NT2/D1 (cell line): ENCODE data around the gene TMEM255B.

ENCODE experiments used
- DNase-seq: peaks from one replicate; pipeline ENCODE4 v3.0.0-alpha.2; 2011; ENCODE audit warnings: low read depth, low spot score
- H3K27me3 ChIP-seq: 2 replicates; pipeline ENCODE4 v1.6.0; 2011; ENCODE audit warnings: mild to moderate bottlenecking; ENCODE audit not compliant: insufficient read length, insufficient read depth
- H3K36me3 ChIP-seq: 2 replicates; pipeline ENCODE4 v1.6.1; 2011; ENCODE audit warnings: mild to moderate bottlenecking, low read length, mixed read lengths; ENCODE audit not compliant: insufficient read depth, insufficient read length
- H3K4me1 ChIP-seq: 2 replicates; pipeline ENCODE4 v1.5.1; 2011; ENCODE audit not compliant: insufficient read depth, insufficient read length
- H3K4me3 ChIP-seq: 2 replicates; pipeline ENCODE4 v1.5.1; 2011; ENCODE audit warnings: low read depth; ENCODE audit not compliant: insufficient read length
- H3K9ac ChIP-seq: 2 replicates; pipeline ENCODE4 v1.6.0; 2011; ENCODE audit warnings: low read depth; ENCODE audit not compliant: insufficient read length
- H3K9me3 ChIP-seq: 2 replicates; pipeline ENCODE4 v1.5.1; 2011; ENCODE audit warnings: mild to moderate bottlenecking, low read length; ENCODE audit not compliant: insufficient read depth
- SUZ12 ChIP-seq: IDR thresholded peaks from 2 replicates; pipeline ENCODE4 v1.6.1; 2011; ENCODE audit not compliant: insufficient read length, insufficient read depth; ENCODE audit errors: extremely low read depth
- YY1 ChIP-seq: IDR thresholded peaks from 2 replicates; pipeline ENCODE4 v1.6.1; 2011; ENCODE audit not compliant: insufficient read length, insufficient read depth
- ZNF274 ChIP-seq: IDR thresholded peaks from 2 replicates; pipeline ENCODE4 v1.6.1; 2011; ENCODE audit warnings: mild to moderate bottlenecking, low read depth, low read length

The TMEM255B gene

DNA sequence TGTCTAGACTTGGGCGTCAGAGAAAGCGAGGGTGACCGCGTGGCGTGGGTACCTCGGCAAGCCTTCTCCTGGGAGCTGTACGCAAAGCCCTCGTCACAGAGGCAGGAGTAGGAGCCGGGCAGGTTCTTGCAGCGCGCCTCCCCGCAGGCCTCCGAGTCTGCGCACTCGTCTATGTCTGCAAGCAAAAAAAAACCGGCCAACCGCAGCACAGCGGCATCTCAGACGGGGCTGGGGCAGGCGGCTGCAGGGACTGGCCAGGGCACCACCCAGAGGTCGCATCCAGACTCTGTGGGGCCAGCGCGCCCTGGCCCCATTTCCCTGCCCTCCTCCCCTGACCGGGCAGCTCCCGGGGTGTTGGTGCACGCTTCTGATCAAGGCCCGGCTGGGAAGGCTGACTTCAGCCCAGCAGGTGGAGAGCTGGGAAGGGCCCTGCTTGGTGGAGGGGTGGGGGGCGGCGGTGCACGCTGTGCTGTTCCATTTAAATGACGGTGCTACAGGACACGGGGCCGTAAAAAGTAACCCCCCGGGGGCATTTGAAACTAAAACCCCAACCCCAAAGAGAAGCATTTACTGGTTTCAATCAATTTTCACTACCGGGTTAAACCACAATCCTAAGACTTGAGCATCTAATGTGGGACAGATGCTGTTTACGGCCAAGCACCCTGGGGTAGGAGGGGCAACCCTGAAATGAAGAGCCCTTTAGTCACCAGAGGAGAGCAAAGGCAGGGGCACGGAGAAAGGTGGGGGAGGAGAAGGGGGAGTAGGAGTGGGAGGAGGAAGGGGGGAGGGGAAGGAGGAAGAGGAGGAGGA lies 76.6 kb downstream of the TMEM255B start:
- DNase-seq = no peak

DNA sequence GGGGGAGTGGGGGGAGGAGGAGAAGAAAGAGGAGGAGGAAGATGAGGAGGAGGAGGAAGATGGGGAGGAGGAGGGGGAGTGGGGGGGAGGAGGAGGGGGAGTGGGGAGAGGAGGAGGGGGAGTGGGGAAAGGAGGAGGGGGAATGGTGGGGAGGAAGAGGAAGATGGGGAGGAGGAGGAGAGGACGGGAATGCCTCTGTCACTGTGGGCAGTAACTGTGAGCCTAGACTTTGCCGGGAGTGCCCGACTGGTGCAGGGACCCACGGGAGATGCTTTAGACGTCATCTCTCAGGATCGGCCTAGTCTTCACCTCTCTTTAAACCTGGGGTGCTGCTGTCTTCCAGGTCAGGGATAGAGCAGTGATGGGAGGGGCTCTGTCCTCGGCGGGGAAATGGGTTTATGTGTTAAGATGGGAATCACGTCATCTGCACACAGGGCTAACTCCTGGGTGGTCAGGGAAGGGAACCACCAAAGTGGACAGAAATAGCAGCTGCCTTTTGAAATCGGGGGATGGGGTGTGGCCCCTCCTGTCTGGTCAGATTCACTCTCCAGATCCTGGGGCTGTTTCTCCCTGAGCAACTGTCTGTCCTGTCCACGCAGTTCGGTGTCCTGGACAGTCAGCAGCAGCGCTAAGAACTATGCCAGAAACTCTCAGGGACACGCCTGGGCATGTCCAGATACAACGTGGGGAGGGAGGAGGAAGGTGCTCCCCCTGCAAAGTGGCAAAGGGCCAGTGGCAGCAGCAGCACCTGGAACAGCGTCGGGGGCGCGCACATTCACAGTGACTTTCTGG lies 77.9 kb downstream of the TMEM255B start:
- no peaks in the 10 kb centered on the region for H3K9me3 ChIP-seq
- no peak overlapping the region for H3K4me3 ChIP-seq
- H3K36me3 ChIP-seq = peaks cover 64% of the 10 kb centered on the region
- DNase-seq = no peak
- TF ChIP-seq ZNF274 (no peak), YY1 (no peak), SUZ12 (no peak)
- peak overlapping the region; percentile 46 for H3K9ac ChIP-seq
- H3K27me3 ChIP-seq = no peaks in the 10 kb centered on the region
- H3K4me1 ChIP-seq = peaks cover 41% of the 10 kb centered on the region

More for the DNA sequence above, 76.6 kb downstream of the TMEM255B start:
- peaks cover 67% of the 10 kb centered on the region for H3K36me3 ChIP-seq
- peaks cover 43% of the 10 kb centered on the region for H3K4me1 ChIP-seq
- H3K9me3 ChIP-seq = no peaks in the 10 kb centered on the region
- H3K27me3 ChIP-seq = no peaks in the 10 kb centered on the region
- peak overlapping the region; percentile 54 for H3K9ac ChIP-seq
- H3K4me3 ChIP-seq = no peak overlapping the region
- TF ChIP-seq ZNF274 = no peak
- no peak for TF ChIP-seq SUZ12
- no peak for TF ChIP-seq YY1

DNA sequence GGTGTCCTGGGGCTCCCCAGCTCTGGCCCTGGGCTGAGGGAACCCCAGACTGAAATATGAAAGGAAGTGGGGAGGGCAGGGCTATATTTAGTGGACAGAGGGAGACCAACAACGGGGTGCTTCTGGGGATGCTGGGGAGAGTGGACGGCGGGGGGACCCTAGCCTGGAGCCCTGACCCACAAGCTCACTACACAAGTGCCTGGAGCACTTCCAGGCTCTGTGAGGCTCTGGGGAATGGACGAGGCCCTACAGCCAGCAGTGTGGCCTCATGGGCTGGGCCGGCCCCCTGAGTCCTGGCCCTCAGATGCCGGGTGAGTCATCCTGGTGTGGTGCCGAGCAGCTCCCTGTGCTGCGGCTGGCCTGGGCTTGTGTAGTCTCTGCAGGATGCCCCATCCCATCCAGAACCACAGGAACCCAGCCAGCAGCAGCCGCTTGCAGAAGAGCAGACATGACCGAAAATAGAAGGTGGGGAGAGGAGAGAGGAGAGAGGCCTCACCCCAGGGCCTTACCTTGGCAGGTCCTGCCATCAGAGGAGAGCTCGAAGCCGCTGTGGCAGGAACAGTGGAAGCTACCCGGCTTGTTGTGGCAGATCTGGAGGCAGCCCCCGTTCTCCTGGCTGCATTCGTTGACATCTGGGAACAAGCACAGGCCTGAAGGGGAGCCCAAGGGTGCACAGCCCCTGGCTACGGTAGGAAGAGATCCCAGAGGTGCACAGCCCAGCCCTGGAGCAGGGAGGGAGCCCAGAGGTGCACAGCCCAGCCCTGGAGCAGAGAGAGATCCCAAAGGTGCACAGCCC lies 78.7 kb downstream of the TMEM255B start:
- Histone ChIP-seq H3K9me3 (no peaks in the 10 kb centered on the region), H3K4me3 (peak overlapping the region; percentile 0), H3K36me3 (peaks cover 64% of the 10 kb centered on the region), H3K4me1 (peaks cover 41% of the 10 kb centered on the region), H3K9ac (peak overlapping the region; percentile 81), H3K27me3 (no peaks in the 10 kb centered on the region)
- DNase-seq = peak; percentile 44
- TF ChIP-seq SUZ12 = no peak
- no peak for TF ChIP-seq YY1
- TF ChIP-seq ZNF274 = no peak

DNA sequence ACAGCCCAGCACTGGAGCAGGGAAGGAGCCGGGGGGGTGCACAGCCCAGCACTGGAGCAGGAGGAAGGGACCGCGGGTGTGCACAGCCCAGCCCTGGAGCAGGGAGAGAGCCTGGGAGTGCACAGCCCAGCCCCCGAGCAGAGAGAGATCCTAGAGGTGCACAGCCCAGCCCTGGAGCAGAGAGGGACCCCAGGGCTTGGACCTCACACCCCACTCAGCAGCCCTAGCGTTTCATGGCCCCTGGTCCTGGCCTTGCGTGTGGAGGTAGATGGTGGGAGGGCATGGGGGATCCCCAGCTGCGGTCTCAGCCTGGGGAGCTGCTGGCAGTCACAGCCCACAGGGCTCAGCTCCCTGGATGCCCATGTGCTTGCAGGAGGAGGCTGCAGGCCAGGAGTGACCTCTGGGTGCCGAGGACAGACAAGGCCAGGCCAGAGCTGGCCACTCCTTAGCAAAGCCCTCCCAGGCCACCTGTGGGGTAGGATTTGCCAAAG lies 79.7 kb downstream of the TMEM255B start:
- Histone ChIP-seq H3K9me3 (no peaks in the 10 kb centered on the region), H3K27me3 (no peaks in the 10 kb centered on the region), H3K36me3 (peaks cover 62% of the 10 kb centered on the region), H3K4me1 (peaks cover 41% of the 10 kb centered on the region), H3K9ac (peak overlapping the region; percentile 76), H3K4me3 (no peak overlapping the region)
- TF ChIP-seq YY1 = no peak
- DNase-seq = no peak

DNA sequence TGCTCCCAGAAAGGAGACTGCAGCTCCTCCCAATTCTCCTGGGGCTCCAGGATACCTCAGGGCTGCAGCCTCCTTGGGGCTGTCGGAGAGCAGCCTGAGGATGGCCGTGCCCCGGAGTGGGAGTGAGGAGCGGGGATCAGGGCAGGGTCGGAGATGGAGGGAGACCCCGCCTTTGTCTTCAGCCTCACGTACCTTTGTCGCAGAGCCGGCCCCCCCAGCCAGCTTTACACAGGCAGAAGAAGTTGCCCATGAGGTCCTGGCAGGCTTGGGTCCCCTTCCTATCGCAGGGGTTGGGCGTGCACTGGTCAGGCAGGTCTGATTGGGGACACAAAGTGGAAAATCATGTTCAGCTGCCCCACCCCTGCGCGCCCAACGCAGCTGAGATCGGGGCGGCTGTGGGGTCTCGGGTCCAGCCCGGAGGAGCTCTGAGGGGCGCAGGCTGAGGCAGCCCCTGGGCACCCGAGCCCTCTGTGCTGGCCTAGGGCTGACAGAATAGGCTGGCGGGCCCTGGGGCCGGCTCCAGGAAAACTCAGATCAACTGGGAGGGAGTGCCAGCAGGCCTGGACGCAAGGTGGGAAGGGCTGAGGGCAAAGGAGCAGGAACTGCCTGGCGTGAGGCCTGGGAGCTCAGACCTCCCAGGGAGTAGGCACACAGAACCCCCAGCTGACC lies 80.6 kb downstream of the TMEM255B start:
- TF ChIP-seq ZNF274 (no peak), YY1 (no peak), SUZ12 (no peak)
- Histone ChIP-seq H3K27me3 (no peaks in the 10 kb centered on the region), H3K9me3 (no peaks in the 10 kb centered on the region), H3K4me1 (peaks cover 41% of the 10 kb centered on the region), H3K36me3 (peaks cover 60% of the 10 kb centered on the region), H3K9ac (peak overlapping the region; percentile 56), H3K4me3 (no peak overlapping the region)
- no peak for DNase-seq

DNA sequence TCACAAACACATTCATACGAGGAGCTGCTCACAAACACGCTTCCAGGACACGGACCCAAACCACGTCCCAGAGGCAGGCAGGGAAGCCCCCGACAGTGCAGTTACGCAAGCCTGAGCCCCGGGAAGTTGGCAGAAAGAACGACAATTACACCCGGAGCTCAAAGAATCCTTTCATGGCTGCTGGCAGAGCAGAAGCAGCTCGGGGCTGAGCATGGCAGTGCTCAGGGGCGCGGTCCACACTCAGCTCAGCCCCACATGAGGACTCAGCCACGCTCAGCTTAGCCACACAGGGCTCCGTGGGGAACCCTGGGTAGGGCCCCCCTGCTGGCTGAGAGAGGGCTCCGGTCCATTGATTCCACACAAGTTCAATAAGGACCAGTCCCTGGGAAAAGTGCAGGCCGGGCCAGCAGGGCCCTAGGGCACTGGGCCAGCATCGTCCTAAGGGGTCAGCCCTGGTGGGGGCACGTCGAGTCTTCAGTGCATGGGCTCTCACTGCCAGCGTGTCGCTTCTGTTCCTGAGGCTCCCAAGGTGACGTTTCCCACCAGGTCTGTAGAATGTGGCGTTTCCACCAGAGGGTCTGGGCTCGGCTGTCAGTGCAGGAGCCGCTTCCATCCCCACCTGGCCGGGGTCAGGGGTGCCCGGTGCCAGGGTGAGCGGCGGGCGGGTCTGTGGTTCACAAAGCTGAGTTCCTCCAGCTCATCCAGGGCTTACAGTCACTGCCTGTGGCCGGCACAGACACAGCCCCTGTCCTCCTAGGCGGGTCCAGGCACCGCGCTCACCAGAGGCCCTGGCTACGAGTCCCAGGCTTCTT lies 81.7 kb downstream of the TMEM255B start:
- no peak for TF ChIP-seq YY1
- TF ChIP-seq ZNF274 = no peak
- no peak for TF ChIP-seq SUZ12

More for the DNA sequence above, 81.7 kb downstream of the TMEM255B start:
- Histone ChIP-seq H3K4me1 (peaks cover 33% of the 10 kb centered on the region), H3K36me3 (peaks cover 62% of the 10 kb centered on the region), H3K4me3 (no peak overlapping the region), H3K9ac (peak overlapping the region; percentile 50), H3K27me3 (no peaks in the 10 kb centered on the region), H3K9me3 (no peaks in the 10 kb centered on the region)
- no peak for DNase-seq
